Liver (tissue), 3 donors: Measurements from ENCODE around the gene IL17REL.

ENCODE experiments used
- TF ChIP-seq, protein P1 (sequence below): fragments of 150-350 bp; IDR thresholded peaks from 2 replicates; pipeline ENCODE4 v1.5.1; 2017; ENCODE audit warnings: improper control_type of control experiment, low read depth, low read length; ENCODE audit not compliant: missing input control
- TF ChIP-seq, protein P2 (sequence below): IDR thresholded peaks from 2 replicates; pipeline ENCODE4 v1.6.1; 2016; ENCODE audit warnings: antibody characterized with exemption
- donor health status: healthy.
- donor health status: healthy.

DNA sequence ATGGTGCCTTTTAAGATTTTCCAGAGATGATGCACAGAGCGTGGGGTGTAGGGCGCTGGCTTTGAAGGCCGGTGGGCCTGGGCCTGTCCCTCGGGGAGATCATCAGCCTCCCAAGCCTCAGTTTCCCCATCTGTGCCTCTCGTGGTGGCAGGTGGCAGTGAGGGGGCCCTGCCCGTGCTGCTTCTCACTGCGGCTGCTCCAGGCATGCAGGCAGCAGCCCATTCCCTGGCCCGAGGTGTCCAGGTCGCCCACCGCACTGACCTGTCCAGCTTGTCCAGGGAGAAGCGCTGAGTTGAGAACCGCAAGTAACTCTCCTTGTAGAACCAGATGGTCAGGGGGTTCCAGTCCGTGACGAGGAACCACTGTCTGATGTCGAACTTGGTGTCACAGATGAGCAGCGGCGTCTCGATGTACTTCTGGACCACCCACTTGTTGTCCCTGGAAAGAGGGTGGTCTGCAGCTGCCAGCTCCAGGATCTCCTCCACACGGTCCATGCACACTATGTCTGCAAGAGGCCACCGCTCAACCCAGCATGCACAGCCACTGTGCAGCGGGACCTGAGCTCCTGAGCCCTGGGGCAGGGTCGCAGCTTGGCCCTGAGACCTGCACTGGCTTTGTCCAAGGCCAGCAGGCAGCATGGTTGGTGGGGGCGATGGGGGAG lies 20.5 kb upstream of the IL17REL start:
- TF ChIP-seq, protein P1, sequence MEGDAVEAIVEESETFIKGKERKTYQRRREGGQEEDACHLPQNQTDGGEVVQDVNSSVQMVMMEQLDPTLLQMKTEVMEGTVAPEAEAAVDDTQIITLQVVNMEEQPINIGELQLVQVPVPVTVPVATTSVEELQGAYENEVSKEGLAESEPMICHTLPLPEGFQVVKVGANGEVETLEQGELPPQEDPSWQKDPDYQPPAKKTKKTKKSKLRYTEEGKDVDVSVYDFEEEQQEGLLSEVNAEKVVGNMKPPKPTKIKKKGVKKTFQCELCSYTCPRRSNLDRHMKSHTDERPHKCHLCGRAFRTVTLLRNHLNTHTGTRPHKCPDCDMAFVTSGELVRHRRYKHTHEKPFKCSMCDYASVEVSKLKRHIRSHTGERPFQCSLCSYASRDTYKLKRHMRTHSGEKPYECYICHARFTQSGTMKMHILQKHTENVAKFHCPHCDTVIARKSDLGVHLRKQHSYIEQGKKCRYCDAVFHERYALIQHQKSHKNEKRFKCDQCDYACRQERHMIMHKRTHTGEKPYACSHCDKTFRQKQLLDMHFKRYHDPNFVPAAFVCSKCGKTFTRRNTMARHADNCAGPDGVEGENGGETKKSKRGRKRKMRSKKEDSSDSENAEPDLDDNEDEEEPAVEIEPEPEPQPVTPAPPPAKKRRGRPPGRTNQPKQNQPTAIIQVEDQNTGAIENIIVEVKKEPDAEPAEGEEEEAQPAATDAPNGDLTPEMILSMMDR: no peak
- TF ChIP-seq, protein P2, sequence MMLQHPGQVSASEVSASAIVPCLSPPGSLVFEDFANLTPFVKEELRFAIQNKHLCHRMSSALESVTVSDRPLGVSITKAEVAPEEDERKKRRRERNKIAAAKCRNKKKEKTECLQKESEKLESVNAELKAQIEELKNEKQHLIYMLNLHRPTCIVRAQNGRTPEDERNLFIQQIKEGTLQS: no peak
